ENCODE data around the gene ERGIC1.
"Not testable (repeated sequence)": the region's sequence is repeated elsewhere in the genome, so short reads cannot be mapped to it uniquely, and the experiment has no call there.

Gene ERGIC1

GRCh38 chr5:172833686-172834414 lies at the start of gene ERGIC1:
TSS of gene ERGIC1 (plus strand) at chr5:172834251. CDS start at chr5:172834414, 163 bp downstream.
- DNase-seq (ENCODE audit: low spot score), result peak; percentile 27

- DNase-seq (ENCODE audit: low spot score), result no peak
Observed at GRCh38 chr5:172785429-172786088, 48.5 kb upstream of the ERGIC1 start.

GRCh38 chr5:172786736-172787462 lies 47.2 kb upstream of the ERGIC1 start:
- DNase-seq (ENCODE audit: low spot score), result no peak

- not testable (repeated sequence) for DNase-seq (ENCODE audit: low spot score)
Observed at GRCh38 chr5:172787538-172787937, 46.5 kb upstream of the ERGIC1 start.

GRCh38 chr5:172788771-172789686 lies 45.0 kb upstream of the ERGIC1 start:
- no peak for DNase-seq (ENCODE audit: low spot score)

- DNase-seq (ENCODE audit: low spot score), result no peak
Observed at GRCh38 chr5:172789687-172790495, 44.2 kb upstream of the ERGIC1 start.

GRCh38 chr5:172790496-172790889 lies 43.6 kb upstream of the ERGIC1 start:
- DNase-seq (ENCODE audit: low spot score), result no peak

GRCh38 chr5:172791286-172791685 lies 42.8 kb upstream of the ERGIC1 start:
- no peak for DNase-seq (ENCODE audit: low spot score)

- no peak for DNase-seq (ENCODE audit: low spot score)
Observed at GRCh38 chr5:172791726-172792445, 42.2 kb upstream of the ERGIC1 start.

GRCh38 chr5:172792701-172793570 lies 41.1 kb upstream of the ERGIC1 start:
- DNase-seq (ENCODE audit: low spot score), result no peak

GRCh38 chr5:172793577-172794488 lies 40.2 kb upstream of the ERGIC1 start:
- DNase-seq (ENCODE audit: low spot score), result no peak

- no peak for DNase-seq (ENCODE audit: low spot score)
Observed at GRCh38 chr5:172795318-172795977, 38.6 kb upstream of the ERGIC1 start.

- no peak for DNase-seq (ENCODE audit: low spot score)
Observed at GRCh38 chr5:172796306-172796705, 37.7 kb upstream of the ERGIC1 start.

- no peak for DNase-seq (ENCODE audit: low spot score)
Observed at GRCh38 chr5:172797771-172798191, 36.3 kb upstream of the ERGIC1 start.

GRCh38 chr5:172798422-172799215 lies 35.4 kb upstream of the ERGIC1 start:
- no peak for DNase-seq (ENCODE audit: low spot score)

- no peak for DNase-seq (ENCODE audit: low spot score)
Observed at GRCh38 chr5:172799416-172799815, 34.6 kb upstream of the ERGIC1 start.

- DNase-seq (ENCODE audit: low spot score), result no peak
Observed at GRCh38 chr5:172800088-172800551, 33.9 kb upstream of the ERGIC1 start.
